ENCODE data around the gene PTPN9.

Gene PTPN9

DNA sequence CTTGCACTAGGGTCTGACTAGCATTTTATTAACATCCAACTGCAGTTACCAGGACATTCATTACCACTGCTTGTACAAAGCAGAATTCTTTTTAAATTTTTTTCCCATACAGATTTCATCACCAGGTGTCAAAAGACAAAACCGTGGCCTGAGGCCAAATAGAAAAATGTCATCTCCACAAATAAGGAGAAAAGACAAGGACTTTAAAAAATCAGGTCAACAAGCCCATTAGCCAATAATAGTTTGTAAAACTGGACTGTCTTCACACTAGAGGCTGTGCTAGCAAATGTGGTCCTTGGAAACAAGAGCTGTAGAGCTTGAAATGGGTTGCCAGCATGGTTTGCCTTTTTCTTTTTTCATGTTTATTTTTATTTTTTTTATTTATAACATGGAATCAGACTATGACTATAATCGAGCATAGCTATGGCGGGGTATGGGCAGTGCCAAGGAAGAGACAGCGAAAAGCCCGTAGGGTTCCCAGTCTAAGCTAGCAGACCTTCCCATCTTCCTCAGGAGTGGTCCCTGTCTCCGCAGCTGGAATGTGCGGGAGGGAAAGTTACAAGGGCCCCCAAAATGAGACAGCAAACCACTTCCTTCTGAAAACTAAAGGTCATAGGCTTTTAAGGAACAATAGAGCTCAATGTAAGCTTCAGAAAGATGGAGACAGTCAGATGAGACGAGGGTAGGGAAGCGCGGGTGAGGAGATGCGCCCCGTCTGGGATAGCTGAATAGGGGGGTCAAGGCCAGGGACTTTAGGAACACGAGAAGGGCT is 1.5 kb downstream of the PTPN9 start:
- no peaks in the 10 kb centered on the region for H3K27me3 ChIP-seq (ENCODE audit: insufficient read depth, low read depth)
- H3K27ac ChIP-seq, result peak overlapping the region; percentile 73
- peak overlapping the region; percentile 67 for H3K4me2 ChIP-seq
- peak overlapping the region; percentile 96; the same call in 1 of the 2 replicates for H2AFZ ChIP-seq (ENCODE audit: low read depth)
- H3K36me3 ChIP-seq (ENCODE audit: insufficient read depth), result no peaks in the 10 kb centered on the region
- H3K9ac ChIP-seq, result peak overlapping the region; percentile 94
- TF ChIP-seq, protein P1, sequence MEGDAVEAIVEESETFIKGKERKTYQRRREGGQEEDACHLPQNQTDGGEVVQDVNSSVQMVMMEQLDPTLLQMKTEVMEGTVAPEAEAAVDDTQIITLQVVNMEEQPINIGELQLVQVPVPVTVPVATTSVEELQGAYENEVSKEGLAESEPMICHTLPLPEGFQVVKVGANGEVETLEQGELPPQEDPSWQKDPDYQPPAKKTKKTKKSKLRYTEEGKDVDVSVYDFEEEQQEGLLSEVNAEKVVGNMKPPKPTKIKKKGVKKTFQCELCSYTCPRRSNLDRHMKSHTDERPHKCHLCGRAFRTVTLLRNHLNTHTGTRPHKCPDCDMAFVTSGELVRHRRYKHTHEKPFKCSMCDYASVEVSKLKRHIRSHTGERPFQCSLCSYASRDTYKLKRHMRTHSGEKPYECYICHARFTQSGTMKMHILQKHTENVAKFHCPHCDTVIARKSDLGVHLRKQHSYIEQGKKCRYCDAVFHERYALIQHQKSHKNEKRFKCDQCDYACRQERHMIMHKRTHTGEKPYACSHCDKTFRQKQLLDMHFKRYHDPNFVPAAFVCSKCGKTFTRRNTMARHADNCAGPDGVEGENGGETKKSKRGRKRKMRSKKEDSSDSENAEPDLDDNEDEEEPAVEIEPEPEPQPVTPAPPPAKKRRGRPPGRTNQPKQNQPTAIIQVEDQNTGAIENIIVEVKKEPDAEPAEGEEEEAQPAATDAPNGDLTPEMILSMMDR (conservative IDR thresholded peaks at IDR 0.05; ENCODE audit: low read depth, low read length), result no peak
- H3K79me2 ChIP-seq (ENCODE audit: insufficient read depth, low read depth), result peaks cover 34% of the 10 kb centered on the region
- no peaks in the 10 kb centered on the region for H4K20me1 ChIP-seq (ENCODE audit: insufficient read depth)
- H3K4me1 ChIP-seq (ENCODE audit: low read depth, poor library complexity, severe bottlenecking), result peaks cover 17% of the 10 kb centered on the region
- no peak overlapping the region for H3K4me3 ChIP-seq (IDR thresholded peaks at IDR 0.05; ENCODE audit: insufficient read depth, low read depth, low read length)

DNA sequence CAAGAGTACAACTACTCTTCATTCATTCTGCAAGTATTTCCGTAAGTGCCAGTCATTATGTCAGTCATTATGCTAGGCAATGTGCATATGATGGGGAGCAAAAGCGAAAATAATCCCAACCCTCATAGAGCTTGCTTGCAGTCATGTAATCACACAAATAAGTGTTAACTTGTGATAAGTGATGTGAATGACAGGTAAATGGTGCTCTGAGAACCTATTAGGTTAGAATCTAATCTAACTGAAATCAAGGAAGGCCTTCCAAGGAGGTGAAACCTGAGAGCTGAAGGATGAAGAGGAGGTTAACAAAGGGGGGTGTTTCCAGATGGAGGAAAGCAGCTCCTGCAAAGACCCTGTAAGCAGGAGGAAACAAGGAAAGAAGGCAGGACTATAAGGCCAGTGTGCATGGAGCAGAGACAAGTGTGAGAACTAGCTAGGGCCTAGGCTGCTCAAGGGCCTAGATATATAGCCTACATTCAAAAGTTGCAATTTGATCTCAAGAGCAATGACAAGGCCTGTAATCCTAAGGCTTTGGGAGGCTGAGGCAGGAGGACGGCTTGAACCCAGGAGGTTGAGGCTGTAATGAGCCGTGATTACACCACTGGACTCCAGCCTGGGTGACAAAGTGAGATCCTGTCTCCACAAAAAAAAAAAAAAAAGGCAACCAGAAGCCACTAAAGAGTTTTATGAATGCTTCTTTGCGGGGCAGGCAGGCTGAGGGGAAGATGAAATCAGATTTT is 5.3 kb downstream of the PTPN9 start:
- no peaks in the 10 kb centered on the region for H4K20me1 ChIP-seq (ENCODE audit: insufficient read depth)
- TF ChIP-seq, protein P1 (conservative IDR thresholded peaks at IDR 0.05; ENCODE audit: low read depth, low read length), result no peak
- H3K36me3 ChIP-seq (ENCODE audit: insufficient read depth), result no peaks in the 10 kb centered on the region
- H3K9ac ChIP-seq, result no peak overlapping the region
- no peak overlapping the region for H3K4me3 ChIP-seq (IDR thresholded peaks at IDR 0.05; ENCODE audit: insufficient read depth, low read depth, low read length)
- peaks cover 42% of the 10 kb centered on the region for H3K79me2 ChIP-seq (ENCODE audit: insufficient read depth, low read depth)
- H3K4me1 ChIP-seq (ENCODE audit: low read depth, poor library complexity, severe bottlenecking), result peaks cover 13% of the 10 kb centered on the region
- H3K4me2 ChIP-seq, result no peak overlapping the region
- no peak overlapping the region for H2AFZ ChIP-seq (ENCODE audit: low read depth)
- H3K27me3 ChIP-seq (ENCODE audit: insufficient read depth, low read depth), result no peaks in the 10 kb centered on the region
- no peak overlapping the region for H3K27ac ChIP-seq

DNA sequence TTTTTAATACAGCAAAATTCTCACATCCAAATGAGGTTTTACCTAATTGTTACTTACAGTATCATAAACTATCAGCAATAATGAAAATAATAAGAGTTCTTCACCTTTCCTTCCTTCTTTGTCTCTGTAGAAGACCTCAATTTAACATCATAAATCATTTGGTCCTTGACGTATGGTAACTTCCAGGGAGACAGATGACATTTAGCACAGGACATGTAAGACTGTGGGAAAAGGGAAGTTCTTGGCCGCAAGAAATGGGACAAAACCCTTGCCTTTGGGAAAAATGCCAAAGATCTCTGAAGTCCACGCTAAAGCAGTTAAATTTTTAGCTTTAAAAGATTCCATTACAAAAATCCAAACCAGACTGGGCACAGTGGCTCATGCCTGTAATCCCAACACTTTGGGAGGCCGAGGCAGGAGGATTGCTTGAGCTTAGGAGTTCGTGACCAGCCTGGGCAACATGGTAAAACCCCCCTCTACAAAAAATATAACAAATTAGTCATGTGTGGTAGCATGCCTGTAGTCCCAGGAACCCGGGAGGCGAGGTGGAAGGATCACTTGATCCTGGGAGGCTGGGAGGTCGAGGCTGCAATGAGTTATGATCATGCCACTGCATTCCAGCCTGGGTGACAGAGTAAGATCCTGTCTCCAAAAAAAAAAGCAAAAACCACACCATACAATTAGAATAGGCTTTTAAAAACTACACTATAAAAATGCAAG is 8.8 kb downstream of the PTPN9 start:
- Histone ChIP-seq H4K20me1 (ENCODE audit: insufficient read depth) (no peaks in the 10 kb centered on the region), H3K27me3 (ENCODE audit: insufficient read depth, low read depth) (no peaks in the 10 kb centered on the region), H3K79me2 (ENCODE audit: insufficient read depth, low read depth) (peaks cover 18% of the 10 kb centered on the region), H2AFZ (ENCODE audit: low read depth) (no peak overlapping the region), H3K4me1 (ENCODE audit: low read depth, poor library complexity, severe bottlenecking) (no peaks in the 10 kb centered on the region), H3K36me3 (ENCODE audit: insufficient read depth) (no peaks in the 10 kb centered on the region), H3K27ac (no peak overlapping the region), H3K9ac (no peak overlapping the region), H3K4me2 (no peak overlapping the region), H3K4me3 (IDR thresholded peaks at IDR 0.05; ENCODE audit: insufficient read depth, low read depth, low read length) (no peak overlapping the region)
- TF ChIP-seq, protein P1 (conservative IDR thresholded peaks at IDR 0.05; ENCODE audit: low read depth, low read length), result no peak

DNA sequence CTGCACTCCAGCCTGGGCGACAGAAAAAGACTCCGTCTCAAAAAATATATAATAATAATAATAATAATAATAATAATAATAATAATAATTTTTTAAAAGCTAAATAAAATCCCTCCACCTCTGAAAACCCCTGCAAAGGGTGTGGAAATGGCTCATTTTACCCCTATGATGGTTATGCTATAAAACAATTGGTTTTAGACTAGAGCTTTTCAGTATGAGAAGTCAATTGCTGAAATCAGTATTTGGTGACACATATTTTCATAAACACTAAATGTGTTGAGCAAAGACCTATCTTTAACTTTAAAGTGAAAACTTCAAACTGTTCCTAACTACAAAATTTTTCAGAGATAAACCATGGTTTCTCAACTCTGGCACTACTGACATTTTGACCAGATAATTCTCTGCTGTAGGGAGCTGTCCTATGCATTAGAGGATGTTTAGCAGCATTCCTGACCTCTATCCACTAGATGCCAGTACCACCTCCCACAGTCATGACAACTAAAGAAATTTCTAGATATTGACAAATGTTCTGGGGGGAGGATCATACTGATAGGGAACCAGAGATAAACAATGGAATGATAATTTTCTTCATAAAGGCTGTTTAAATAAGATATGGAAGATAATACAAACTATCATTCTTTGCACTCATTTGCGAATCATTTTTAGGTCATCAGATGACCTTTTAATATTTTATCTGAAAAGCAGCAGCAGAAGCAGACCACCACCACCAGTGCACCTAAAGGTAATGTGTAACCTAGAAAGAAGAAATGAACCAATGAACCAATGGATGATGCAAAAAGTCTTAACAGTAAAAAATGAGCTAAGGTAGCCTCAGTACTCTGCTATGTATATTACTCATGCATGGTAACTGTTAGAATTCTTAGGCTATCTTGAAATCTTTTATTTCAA is 13.8 kb downstream of the PTPN9 start:
- Histone ChIP-seq H3K4me3 (IDR thresholded peaks at IDR 0.05; ENCODE audit: insufficient read depth, low read depth, low read length) (no peak overlapping the region), H3K9ac (no peak overlapping the region), H3K4me1 (ENCODE audit: low read depth, poor library complexity, severe bottlenecking) (no peaks in the 10 kb centered on the region), H3K27ac (no peak overlapping the region), H2AFZ (ENCODE audit: low read depth) (no peak overlapping the region), H3K79me2 (ENCODE audit: insufficient read depth, low read depth) (no peaks in the 10 kb centered on the region; the same call in 1 of the 2 replicates), H3K4me2 (no peak overlapping the region), H4K20me1 (ENCODE audit: insufficient read depth) (no peaks in the 10 kb centered on the region), H3K36me3 (ENCODE audit: insufficient read depth) (no peaks in the 10 kb centered on the region), H3K27me3 (ENCODE audit: insufficient read depth, low read depth) (no peaks in the 10 kb centered on the region)
- TF ChIP-seq, protein P1 (conservative IDR thresholded peaks at IDR 0.05; ENCODE audit: low read depth, low read length), result no peak
